HEK293 (cell line): ENCODE measurements around the gene SIPA1.

Source experiments
- GFI1B ChIP-seq: fragments of 450-650 bp; formaldehyde crosslinking; IDR thresholded peaks from 2 replicates; pipeline ENCODE4 v1.5.1; 2016; ENCODE audit warnings: missing biosample characterization, missing genetic modification characterization
- ZNF366 ChIP-seq: fragments of 450-650 bp; formaldehyde crosslinking; conservative IDR thresholded peaks from 2 replicates; pipeline ENCODE4 v1.5.1; 2016; ENCODE audit warnings: missing biosample characterization, missing genetic modification characterization
- TF ChIP-seq, protein P1 (sequence below): fragments of 450-650 bp; formaldehyde crosslinking; IDR thresholded peaks from 2 replicates; pipeline ENCODE4 v1.5.1; 2016; ENCODE audit warnings: missing biosample characterization, missing genetic modification characterization, borderline replicate concordance
- TF ChIP-seq, protein P2 (sequence below): fragments of 450-650 bp; IDR thresholded peaks from 2 replicates; pipeline ENCODE4 v1.5.1; 2018; ENCODE audit warnings: missing biosample characterization, missing genetic modification characterization

The SIPA1 gene

DNA sequence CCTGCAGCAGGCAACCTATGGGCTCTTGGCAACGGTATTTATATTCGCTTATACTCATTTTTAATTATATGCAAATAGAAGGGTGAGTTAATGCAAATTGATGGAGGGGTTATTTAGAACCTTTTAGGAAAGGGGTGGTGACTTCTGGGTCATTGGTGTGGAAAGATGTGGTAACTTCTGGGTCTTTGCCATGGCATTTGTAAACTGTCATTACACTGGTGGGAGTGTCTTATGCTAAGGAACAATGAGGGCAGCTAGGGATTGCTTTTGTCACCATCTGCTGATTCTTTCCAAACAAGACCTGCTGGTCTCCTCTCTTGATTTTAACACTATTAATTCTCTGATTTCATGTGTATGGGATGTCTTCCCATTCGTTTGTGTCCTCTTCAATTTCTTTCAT lies 62.5 kb downstream of the SIPA1 start (continued):
- TF ChIP-seq, protein P1, sequence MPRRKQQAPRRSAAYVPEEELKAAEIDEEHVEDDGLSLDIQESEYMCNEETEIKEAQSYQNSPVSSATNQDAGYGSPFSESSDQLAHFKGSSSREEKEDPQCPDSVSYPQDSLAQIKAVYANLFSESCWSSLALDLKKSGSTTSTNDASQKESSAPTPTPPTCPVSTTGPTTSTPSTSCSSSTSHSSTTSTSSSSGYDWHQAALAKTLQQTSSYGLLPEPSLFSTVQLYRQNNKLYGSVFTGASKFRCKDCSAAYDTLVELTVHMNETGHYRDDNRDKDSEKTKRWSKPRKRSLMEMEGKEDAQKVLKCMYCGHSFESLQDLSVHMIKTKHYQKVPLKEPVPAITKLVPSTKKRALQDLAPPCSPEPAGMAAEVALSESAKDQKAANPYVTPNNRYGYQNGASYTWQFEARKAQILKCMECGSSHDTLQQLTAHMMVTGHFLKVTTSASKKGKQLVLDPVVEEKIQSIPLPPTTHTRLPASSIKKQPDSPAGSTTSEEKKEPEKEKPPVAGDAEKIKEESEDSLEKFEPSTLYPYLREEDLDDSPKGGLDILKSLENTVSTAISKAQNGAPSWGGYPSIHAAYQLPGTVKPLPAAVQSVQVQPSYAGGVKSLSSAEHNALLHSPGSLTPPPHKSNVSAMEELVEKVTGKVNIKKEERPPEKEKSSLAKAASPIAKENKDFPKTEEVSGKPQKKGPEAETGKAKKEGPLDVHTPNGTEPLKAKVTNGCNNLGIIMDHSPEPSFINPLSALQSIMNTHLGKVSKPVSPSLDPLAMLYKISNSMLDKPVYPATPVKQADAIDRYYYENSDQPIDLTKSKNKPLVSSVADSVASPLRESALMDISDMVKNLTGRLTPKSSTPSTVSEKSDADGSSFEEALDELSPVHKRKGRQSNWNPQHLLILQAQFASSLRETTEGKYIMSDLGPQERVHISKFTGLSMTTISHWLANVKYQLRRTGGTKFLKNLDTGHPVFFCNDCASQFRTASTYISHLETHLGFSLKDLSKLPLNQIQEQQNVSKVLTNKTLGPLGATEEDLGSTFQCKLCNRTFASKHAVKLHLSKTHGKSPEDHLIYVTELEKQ, result no peak
- no peak for TF ChIP-seq GFI1B (tag by site-specific recombination)
- no peak for TF ChIP-seq ZNF366 (tag by site-specific recombination)
- TF ChIP-seq, protein P2, sequence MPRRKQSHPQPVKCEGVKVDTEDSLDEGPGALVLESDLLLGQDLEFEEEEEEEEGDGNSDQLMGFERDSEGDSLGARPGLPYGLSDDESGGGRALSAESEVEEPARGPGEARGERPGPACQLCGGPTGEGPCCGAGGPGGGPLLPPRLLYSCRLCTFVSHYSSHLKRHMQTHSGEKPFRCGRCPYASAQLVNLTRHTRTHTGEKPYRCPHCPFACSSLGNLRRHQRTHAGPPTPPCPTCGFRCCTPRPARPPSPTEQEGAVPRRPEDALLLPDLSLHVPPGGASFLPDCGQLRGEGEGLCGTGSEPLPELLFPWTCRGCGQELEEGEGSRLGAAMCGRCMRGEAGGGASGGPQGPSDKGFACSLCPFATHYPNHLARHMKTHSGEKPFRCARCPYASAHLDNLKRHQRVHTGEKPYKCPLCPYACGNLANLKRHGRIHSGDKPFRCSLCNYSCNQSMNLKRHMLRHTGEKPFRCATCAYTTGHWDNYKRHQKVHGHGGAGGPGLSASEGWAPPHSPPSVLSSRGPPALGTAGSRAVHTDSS, result no peak
